PC-9 (cell line): ENCODE measurements around the gene CCDC9B.

ENCODE experiments used
- EZH2 ChIP-seq: fragments of 200-600 bp; sonication (generic); IDR thresholded peaks from 2 replicates; pipeline ENCODE4 v1.8.0; 2017; ENCODE audit warnings: antibody characterized with exemption, low read depth
- TF ChIP-seq, protein P1 (sequence below): fragments of 200-600 bp; sonication (generic); conservative IDR thresholded peaks from 2 replicates; pipeline ENCODE4 v1.6.1; 2017; ENCODE audit warnings: mixed run types, antibody characterized with exemption, mild to moderate bottlenecking, moderate library complexity

- TF ChIP-seq, protein P1, sequence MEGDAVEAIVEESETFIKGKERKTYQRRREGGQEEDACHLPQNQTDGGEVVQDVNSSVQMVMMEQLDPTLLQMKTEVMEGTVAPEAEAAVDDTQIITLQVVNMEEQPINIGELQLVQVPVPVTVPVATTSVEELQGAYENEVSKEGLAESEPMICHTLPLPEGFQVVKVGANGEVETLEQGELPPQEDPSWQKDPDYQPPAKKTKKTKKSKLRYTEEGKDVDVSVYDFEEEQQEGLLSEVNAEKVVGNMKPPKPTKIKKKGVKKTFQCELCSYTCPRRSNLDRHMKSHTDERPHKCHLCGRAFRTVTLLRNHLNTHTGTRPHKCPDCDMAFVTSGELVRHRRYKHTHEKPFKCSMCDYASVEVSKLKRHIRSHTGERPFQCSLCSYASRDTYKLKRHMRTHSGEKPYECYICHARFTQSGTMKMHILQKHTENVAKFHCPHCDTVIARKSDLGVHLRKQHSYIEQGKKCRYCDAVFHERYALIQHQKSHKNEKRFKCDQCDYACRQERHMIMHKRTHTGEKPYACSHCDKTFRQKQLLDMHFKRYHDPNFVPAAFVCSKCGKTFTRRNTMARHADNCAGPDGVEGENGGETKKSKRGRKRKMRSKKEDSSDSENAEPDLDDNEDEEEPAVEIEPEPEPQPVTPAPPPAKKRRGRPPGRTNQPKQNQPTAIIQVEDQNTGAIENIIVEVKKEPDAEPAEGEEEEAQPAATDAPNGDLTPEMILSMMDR, result no peak
- no peak for TF ChIP-seq EZH2
Observed at GRCh38 chr15:40305281-40305680, 35.5 kb downstream of the CCDC9B start.
